Skin epidermis (tissue), 12 donors: ENCODE results near the gene FHOD3.
A peak's percentile ranks its signal among the peaks of the same experiment; 100 is the strongest.

Experiments
- H3K27ac ChIP-seq, 21 experiments: fragments of 200-600 bp; sonication (generic) in 11 of 21; one replicate each; pipeline ENCODE4 v1.5.0; 2020; ENCODE audit warnings: mild to moderate bottlenecking in 3 of 21, inconsistent platforms in 2 of 21, moderate library complexity in 2 of 21
- H3K4me3 ChIP-seq, 7 experiments: fragments of 200-600 bp; sonication (generic) in 2 of 7; one replicate each; pipeline ENCODE4 v1.5.0; 2020; ENCODE audit warnings: inconsistent platforms in 2 of 7, mild to moderate bottlenecking in 2 of 7, moderate library complexity in 1 of 7

The FHOD3 gene

GRCh38 chr18:36294031-36294430 is 3.5 kb upstream of the FHOD3 start:
- Histone ChIP-seq H3K4me3 (no peak overlapping the region), H3K27ac (no peak overlapping the region)

GRCh38 chr18:36295214-36295613 is 2.3 kb upstream of the FHOD3 start:
- H3K4me3 ChIP-seq = no peak overlapping the region
- no peak overlapping the region for H3K27ac ChIP-seq

- Histone ChIP-seq H3K27ac (no peak overlapping the region), H3K4me3 (peak overlapping the region in 4 of 7 experiments; percentile 37 to 55 (median 43))
Measured at GRCh38 chr18:36295880-36296301, 1.6 kb upstream of the FHOD3 start.

GRCh38 chr18:36296650-36297416 is 680 bp upstream of the FHOD3 start:
- peak overlapping the region; percentile 37 to 57 (median 50) for H3K4me3 ChIP-seq
- H3K27ac ChIP-seq = peak overlapping the region in 18 of 21 experiments; percentile 7 to 81 (median 57)

GRCh38 chr18:36298126-36298741 is 721 bp downstream of the FHOD3 start:
- Histone ChIP-seq H3K4me3 (peak overlapping the region; percentile 37 to 57 (median 50)), H3K27ac (peak overlapping the region in 11 of 21 experiments; percentile 32 to 71 (median 55))

- H3K27ac ChIP-seq = peak overlapping the region in 1 of 21 experiments; percentile 8
- no peak overlapping the region for H3K4me3 ChIP-seq
Measured at GRCh38 chr18:36299015-36299414, 1.5 kb downstream of the FHOD3 start.

GRCh38 chr18:36300211-36300610 is 2.7 kb downstream of the FHOD3 start:
- H3K4me3 ChIP-seq = no peak overlapping the region
- H3K27ac ChIP-seq = no peak overlapping the region

- Histone ChIP-seq H3K27ac (no peak overlapping the region), H3K4me3 (no peak overlapping the region)
Measured at GRCh38 chr18:36301884-36302283, 4.4 kb downstream of the FHOD3 start.

GRCh38 chr18:36302676-36303075 is 5.2 kb downstream of the FHOD3 start:
- Histone ChIP-seq H3K27ac (no peak overlapping the region), H3K4me3 (no peak overlapping the region)

- no peak overlapping the region for H3K4me3 ChIP-seq
- no peak overlapping the region for H3K27ac ChIP-seq
Measured at GRCh38 chr18:36303211-36303844, 5.8 kb downstream of the FHOD3 start.

- H3K27ac ChIP-seq = no peak overlapping the region
- H3K4me3 ChIP-seq = no peak overlapping the region
Measured at GRCh38 chr18:36304723-36305122, 7.2 kb downstream of the FHOD3 start.

GRCh38 chr18:36305375-36305774 is 7.9 kb downstream of the FHOD3 start:
- Histone ChIP-seq H3K4me3 (no peak overlapping the region), H3K27ac (no peak overlapping the region)

GRCh38 chr18:36307513-36307912 is 10.0 kb downstream of the FHOD3 start:
- H3K4me3 ChIP-seq = no peak overlapping the region
- H3K27ac ChIP-seq = no peak overlapping the region

- peak overlapping the region in 10 of 21 experiments; percentile 3 to 82 (median 55) for H3K27ac ChIP-seq
Measured at GRCh38 chr18:36308711-36309435, 11.4 kb downstream of the FHOD3 start.

GRCh38 chr18:36309436-36310391 is 12.2 kb downstream of the FHOD3 start:
- peak overlapping the region in 12 of 21 experiments; percentile 3 to 82 (median 46) for H3K27ac ChIP-seq

More at GRCh38 chr18:36308711-36309435, 11.4 kb downstream of the FHOD3 start:
- H3K4me3 ChIP-seq = no peak overlapping the region

GRCh38 chr18:36311026-36311570 is 13.6 kb downstream of the FHOD3 start:
- peak overlapping the region in 1 of 21 experiments; percentile 82 for H3K27ac ChIP-seq

More at GRCh38 chr18:36309436-36310391, 12.2 kb downstream of the FHOD3 start:
- H3K4me3 ChIP-seq = no peak overlapping the region

GRCh38 chr18:36312806-36313395 is 15.4 kb downstream of the FHOD3 start:
- H3K27ac ChIP-seq = no peak overlapping the region
- H3K4me3 ChIP-seq = no peak overlapping the region

More at GRCh38 chr18:36311026-36311570, 13.6 kb downstream of the FHOD3 start:
- no peak overlapping the region for H3K4me3 ChIP-seq

GRCh38 chr18:36314098-36314497 is 16.6 kb downstream of the FHOD3 start:
- no peak overlapping the region for H3K4me3 ChIP-seq
- H3K27ac ChIP-seq = no peak overlapping the region
